Stimulated activated CD4-positive, alpha-beta T cell treated with anti-CD3 and anti-CD28 coated beads, Interleukin-12 subunit alpha, Interleukin-12 subunit beta, amount 100 ng/mL, for 24 hours (primary cell): Measurements from ENCODE around the gene PTBP2.
"Not testable (repeated sequence)": the region's sequence is repeated elsewhere in the genome, so short reads cannot be mapped to it uniquely, and the experiment has no call there.

Source experiments
- DNase-seq, 2 experiments: peaks; one replicate each; pipeline ENCODE4 v3.0.0-alpha.2; 2020; ENCODE audit warnings: low read depth in 2 of 2

The PTBP2 gene

GRCh38 chr1:96730574-96731298, 9.2 kb downstream of the PTBP2 start:
- no peak for DNase-seq

GRCh38 chr1:96741335-96741734, 19.8 kb downstream of the PTBP2 start:
- no peak for DNase-seq

- no peak for DNase-seq
These were observed 25.1 kb downstream of the PTBP2 start for GRCh38 chr1:96746440-96747420.

- DNase-seq = no peak
These were observed 26.0 kb downstream of the PTBP2 start for GRCh38 chr1:96747565-96747964.

GRCh38 chr1:96748078-96748477, 26.5 kb downstream of the PTBP2 start:
- DNase-seq = no peak

GRCh38 chr1:96749618-96750017, 28.0 kb downstream of the PTBP2 start:
- no peak for DNase-seq

GRCh38 chr1:96752394-96752793, 30.8 kb downstream of the PTBP2 start:
- DNase-seq = no peak

- no peak for DNase-seq
These were observed 35.2 kb downstream of the PTBP2 start for GRCh38 chr1:96756789-96757188.

GRCh38 chr1:96762586-96762985, 41.0 kb downstream of the PTBP2 start:
- DNase-seq = not testable (repeated sequence)

GRCh38 chr1:96763514-96763913, 41.9 kb downstream of the PTBP2 start:
- DNase-seq = no peak

- no peak for DNase-seq
These were observed 42.9 kb downstream of the PTBP2 start for GRCh38 chr1:96764469-96764868.

- DNase-seq = no peak
These were observed 50.3 kb downstream of the PTBP2 start for GRCh38 chr1:96771847-96772246.

- DNase-seq = no peak
These were observed 50.8 kb downstream of the PTBP2 start for GRCh38 chr1:96772349-96772748.

GRCh38 chr1:96772972-96773371, 51.4 kb downstream of the PTBP2 start:
- no peak for DNase-seq

GRCh38 chr1:96782206-96782605, 60.6 kb downstream of the PTBP2 start:
- DNase-seq = no peak

GRCh38 chr1:96782856-96783255, 61.3 kb downstream of the PTBP2 start:
- DNase-seq = no peak

GRCh38 chr1:96790599-96790998, 69.0 kb downstream of the PTBP2 start:
- no peak for DNase-seq

- no peak for DNase-seq
These were observed 70.6 kb downstream of the PTBP2 start for GRCh38 chr1:96792220-96792619.

- DNase-seq = not testable (repeated sequence)
These were observed 80.1 kb downstream of the PTBP2 start for GRCh38 chr1:96801696-96802095.

- DNase-seq = no peak
These were observed 83.1 kb downstream of the PTBP2 start for GRCh38 chr1:96804648-96805047.

- DNase-seq = no peak
These were observed 86.6 kb downstream of the PTBP2 start for GRCh38 chr1:96808191-96808590.

GRCh38 chr1:96815914-96816313, 94.3 kb downstream of the PTBP2 start:
- no peak for DNase-seq

- no peak for DNase-seq
These were observed 98.5 kb downstream of the PTBP2 start for GRCh38 chr1:96820107-96820506.
